T-helper 2 cell treated with Interferon-gamma antibody and Interleukin-4, amounts not matched to agents 5 μg/mL and 100 μg/mL, for 36 hours (primary cell): Measurements from ENCODE around the gene RPTOR.

Source experiments
- DNase-seq: peaks from one replicate; pipeline ENCODE4 v3.0.0; 2021; ENCODE audit warnings: low spot score
- H3K27ac Mint-ChIP-seq: one replicate; pipeline ENCODE4 v1.8.0; 2021; ENCODE audit warnings: mild to moderate bottlenecking, mixed read lengths
- H3K27me3 Mint-ChIP-seq: one replicate; pipeline ENCODE4 v1.8.0; 2021; ENCODE audit warnings: low read depth, mixed read lengths
- H3K36me3 Mint-ChIP-seq: one replicate; pipeline ENCODE4 v1.8.0; 2021; ENCODE audit warnings: low read depth, mixed read lengths
- H3K4me1 Mint-ChIP-seq: one replicate; pipeline ENCODE4 v1.8.0; 2021; ENCODE audit warnings: low read depth, mixed read lengths
- H3K4me3 Mint-ChIP-seq: one replicate; pipeline ENCODE4 v1.8.0; 2022; ENCODE audit warnings: mild to moderate bottlenecking, moderate library complexity, mixed read lengths
- H3K9me3 Mint-ChIP-seq: one replicate; pipeline ENCODE4 v1.8.0; 2021; ENCODE audit warnings: mixed read lengths

The RPTOR gene

GRCh38 chr17:80860703-80861417 is 316.2 kb downstream of the RPTOR start:
- H3K36me3 Mint-ChIP-seq: peaks cover 84% of the 10 kb centered on the region
- H3K27ac Mint-ChIP-seq: peak overlapping the region; percentile 98
- no peaks in the 10 kb centered on the region for H3K27me3 Mint-ChIP-seq
- DNase-seq: no peak
- peaks cover 16% of the 10 kb centered on the region for H3K9me3 Mint-ChIP-seq
- peaks cover 64% of the 10 kb centered on the region for H3K4me1 Mint-ChIP-seq
- peak overlapping the region; percentile 72 for H3K4me3 Mint-ChIP-seq

GRCh38 chr17:80861418-80861815 is 316.8 kb downstream of the RPTOR start:
- H3K36me3 Mint-ChIP-seq: peaks cover 81% of the 10 kb centered on the region
- no peaks in the 10 kb centered on the region for H3K27me3 Mint-ChIP-seq
- peaks cover 61% of the 10 kb centered on the region for H3K4me1 Mint-ChIP-seq
- DNase-seq: no peak
- peaks cover 16% of the 10 kb centered on the region for H3K9me3 Mint-ChIP-seq
- H3K4me3 Mint-ChIP-seq: peak overlapping the region; percentile 72
- peak overlapping the region; percentile 98 for H3K27ac Mint-ChIP-seq

GRCh38 chr17:80861892-80862291 is 317.3 kb downstream of the RPTOR start:
- H3K4me3 Mint-ChIP-seq: peak overlapping the region; percentile 72
- peak; percentile 30 for DNase-seq
- H3K36me3 Mint-ChIP-seq: peaks cover 78% of the 10 kb centered on the region
- H3K27ac Mint-ChIP-seq: peak overlapping the region; percentile 98
- H3K9me3 Mint-ChIP-seq: peaks cover 16% of the 10 kb centered on the region
- peaks cover 60% of the 10 kb centered on the region for H3K4me1 Mint-ChIP-seq
- no peaks in the 10 kb centered on the region for H3K27me3 Mint-ChIP-seq

- peaks cover 57% of the 10 kb centered on the region for H3K4me1 Mint-ChIP-seq
- no peak for DNase-seq
- H3K27me3 Mint-ChIP-seq: no peaks in the 10 kb centered on the region
- peak overlapping the region; percentile 98 for H3K27ac Mint-ChIP-seq
- H3K4me3 Mint-ChIP-seq: no peak overlapping the region
- peaks cover 76% of the 10 kb centered on the region for H3K36me3 Mint-ChIP-seq
- peaks cover 16% of the 10 kb centered on the region for H3K9me3 Mint-ChIP-seq
Observed at GRCh38 chr17:80862481-80862961, 317.9 kb downstream of the RPTOR start.

- Mint-ChIP-seq H3K36me3 (peaks cover 79% of the 10 kb centered on the region), H3K27ac (peak overlapping the region; percentile 98), H3K9me3 (peaks cover 16% of the 10 kb centered on the region), H3K27me3 (no peaks in the 10 kb centered on the region), H3K4me1 (peaks cover 59% of the 10 kb centered on the region), H3K4me3 (no peak overlapping the region)
- DNase-seq: no peak
Observed at GRCh38 chr17:80862978-80863377, 318.3 kb downstream of the RPTOR start.

GRCh38 chr17:80863626-80864025 is 319.0 kb downstream of the RPTOR start:
- no peak for DNase-seq
- Mint-ChIP-seq H3K27ac (peak overlapping the region; percentile 98), H3K4me1 (peaks cover 58% of the 10 kb centered on the region), H3K36me3 (peaks cover 76% of the 10 kb centered on the region), H3K9me3 (peaks cover 16% of the 10 kb centered on the region), H3K27me3 (no peaks in the 10 kb centered on the region), H3K4me3 (no peak overlapping the region)

GRCh38 chr17:80864751-80865150 is 320.1 kb downstream of the RPTOR start:
- peaks cover 16% of the 10 kb centered on the region for H3K9me3 Mint-ChIP-seq
- DNase-seq: no peak
- no peak overlapping the region for H3K4me3 Mint-ChIP-seq
- H3K4me1 Mint-ChIP-seq: peaks cover 59% of the 10 kb centered on the region
- no peaks in the 10 kb centered on the region for H3K27me3 Mint-ChIP-seq
- peak overlapping the region; percentile 66 for H3K27ac Mint-ChIP-seq
- peaks cover 70% of the 10 kb centered on the region for H3K36me3 Mint-ChIP-seq

- Mint-ChIP-seq H3K27ac (peak overlapping the region; percentile 81), H3K4me3 (peak overlapping the region; percentile 67), H3K27me3 (no peaks in the 10 kb centered on the region), H3K36me3 (peaks cover 61% of the 10 kb centered on the region), H3K9me3 (peaks cover 16% of the 10 kb centered on the region), H3K4me1 (peaks cover 67% of the 10 kb centered on the region)
- DNase-seq: peak; percentile 64
Observed at GRCh38 chr17:80866050-80866793, 321.6 kb downstream of the RPTOR start.

GRCh38 chr17:80868022-80868609 is 323.5 kb downstream of the RPTOR start:
- H3K4me3 Mint-ChIP-seq: no peak overlapping the region

GRCh38 chr17:80869481-80870145 is 325.0 kb downstream of the RPTOR start:
- no peak for DNase-seq
- Mint-ChIP-seq H3K4me3 (peak overlapping the region; percentile 54), H3K36me3 (peaks cover 43% of the 10 kb centered on the region), H3K27me3 (no peaks in the 10 kb centered on the region), H3K27ac (peak overlapping the region; percentile 85), H3K9me3 (no peaks in the 10 kb centered on the region), H3K4me1 (peaks cover 73% of the 10 kb centered on the region)

More at GRCh38 chr17:80868022-80868609, 323.5 kb downstream of the RPTOR start:
- H3K9me3 Mint-ChIP-seq: peaks cover 14% of the 10 kb centered on the region
- H3K36me3 Mint-ChIP-seq: peaks cover 48% of the 10 kb centered on the region
- H3K27me3 Mint-ChIP-seq: no peaks in the 10 kb centered on the region
- peaks cover 62% of the 10 kb centered on the region for H3K4me1 Mint-ChIP-seq
- peak overlapping the region; percentile 42 for H3K27ac Mint-ChIP-seq
- no peak for DNase-seq

GRCh38 chr17:80870401-80870800 is 325.8 kb downstream of the RPTOR start:
- Mint-ChIP-seq H3K27me3 (no peaks in the 10 kb centered on the region), H3K4me1 (peaks cover 76% of the 10 kb centered on the region), H3K27ac (peak overlapping the region; percentile 85), H3K4me3 (peak overlapping the region; percentile 54), H3K36me3 (peaks cover 43% of the 10 kb centered on the region), H3K9me3 (no peaks in the 10 kb centered on the region)
- DNase-seq: no peak

- Mint-ChIP-seq H3K9me3 (no peaks in the 10 kb centered on the region), H3K27ac (peak overlapping the region; percentile 85), H3K36me3 (peaks cover 41% of the 10 kb centered on the region), H3K27me3 (no peaks in the 10 kb centered on the region), H3K4me3 (peak overlapping the region; percentile 54), H3K4me1 (peaks cover 72% of the 10 kb centered on the region)
- no peak for DNase-seq
Observed at GRCh38 chr17:80871341-80871740, 326.7 kb downstream of the RPTOR start.

GRCh38 chr17:80872001-80872500 is 327.4 kb downstream of the RPTOR start:
- peaks cover 72% of the 10 kb centered on the region for H3K4me1 Mint-ChIP-seq
- peak overlapping the region; percentile 54 for H3K4me3 Mint-ChIP-seq
- peak overlapping the region; percentile 85 for H3K27ac Mint-ChIP-seq
- DNase-seq: no peak
- no peaks in the 10 kb centered on the region for H3K27me3 Mint-ChIP-seq
- no peaks in the 10 kb centered on the region for H3K9me3 Mint-ChIP-seq
- H3K36me3 Mint-ChIP-seq: peaks cover 43% of the 10 kb centered on the region
